HepG2 (cell line): ENCODE results near the gene SH2D6. TPM values are rescaled to one million over a fixed set of nuclear protein-coding genes. Genes with fewer than 3 reads are reported as not detected.

Experiments
- CREB1 ChIP-seq, 2 experiments: fragments of 450-650 bp in 1 of 2; IDR thresholded peaks; 2 replicates each; pipeline ENCODE4 v1.6.1; 2016 to 2017; ENCODE audit warnings: control low read depth in 1 of 2, mild to moderate bottlenecking in 1 of 2, missing compliant biosample characterization in 1 of 2, missing genetic modification characterization in 1 of 2
- EEA1 ChIP-seq: sonication (generic); formaldehyde crosslinking; IDR thresholded peaks from 2 replicates; pipeline ENCODE4 v1.5.1; 2020; ENCODE audit warnings: mild to moderate bottlenecking, missing genetic modification reagents, borderline replicate concordance
- EHMT2 ChIP-seq: fragments of 200-600 bp; sonication (generic); IDR thresholded peaks from 2 replicates; pipeline ENCODE4 v1.7.0; 2017; ENCODE audit warnings: antibody characterized with exemption, low read depth, low read length, borderline replicate concordance
- FOXO1 ChIP-seq: sonication (generic); formaldehyde crosslinking; IDR thresholded peaks from 2 replicates; pipeline ENCODE4 v1.4.0; 2020; ENCODE audit warnings: missing genetic modification reagents
- GLI4 ChIP-seq: sonication (generic); formaldehyde crosslinking; IDR thresholded peaks from 2 replicates; pipeline ENCODE4 v1.5.1; 2020; ENCODE audit warnings: missing genetic modification reagents, mild to moderate bottlenecking, moderate library complexity, borderline replicate concordance
- HMG20A ChIP-seq: IDR thresholded peaks from 2 replicates; pipeline ENCODE4 v1.6.1; 2016; ENCODE audit warnings: borderline replicate concordance
- ISL2 ChIP-seq: sonication (generic); formaldehyde crosslinking; IDR thresholded peaks from 2 replicates; pipeline ENCODE4 v1.5.0; 2020; ENCODE audit warnings: missing genetic modification reagents
- KDM5A ChIP-seq: fragments of 200-600 bp; sonication (generic); IDR thresholded peaks from 2 replicates; pipeline ENCODE4 v1.7.0; 2018; ENCODE audit warnings: antibody characterized with exemption, mild to moderate bottlenecking, low read length, borderline replicate concordance
- KLF12 ChIP-seq: sonication (generic); formaldehyde crosslinking; IDR thresholded peaks from 2 replicates; pipeline ENCODE4 v1.4.0; 2020; ENCODE audit warnings: missing genetic modification reagents, borderline replicate concordance
- MATR3 ChIP-seq: sonication (generic); formaldehyde crosslinking; IDR thresholded peaks from 2 replicates; pipeline ENCODE4 v1.4.0; 2020; ENCODE audit warnings: missing genetic modification reagents
- MEIS2 ChIP-seq: sonication (generic); formaldehyde crosslinking; IDR thresholded peaks from 2 replicates; pipeline ENCODE4 v1.9.0; 2021; ENCODE audit warnings: mild to moderate bottlenecking, missing genetic modification reagents
- MIER2 ChIP-seq: IDR thresholded peaks from 2 replicates; pipeline ENCODE4 v1.6.1; 2016; ENCODE audit warnings: missing biosample characterization, missing genetic modification reagents
- MTERF4 ChIP-seq: sonication (generic); formaldehyde crosslinking; IDR thresholded peaks from 2 replicates; pipeline ENCODE4 v1.8.0; 2023; ENCODE audit warnings: mild to moderate bottlenecking, missing genetic modification reagents
- PCBP1 ChIP-seq: fragments of 200-400 bp; formaldehyde crosslinking; IDR thresholded peaks from 2 replicates; pipeline ENCODE4 v1.6.1; 2017; ENCODE audit warnings: mild to moderate bottlenecking, low read depth, low read length, borderline replicate concordance
- PHF8 ChIP-seq: sonication (generic); formaldehyde crosslinking; IDR thresholded peaks from 2 replicates; pipeline ENCODE4 v1.5.0; 2020; ENCODE audit warnings: missing genetic modification reagents
- POLR2A ChIP-seq, 2 experiments: IDR thresholded peaks; 2 replicates each; pipeline ENCODE4 v1.6.1; 2011; ENCODE audit warnings: low read depth in 2 of 2, low read length in 2 of 2, mild to moderate bottlenecking in 1 of 2, moderate library complexity in 1 of 2; ENCODE audit not compliant: insufficient read depth in 1 of 2
- POLR2AphosphoS5 ChIP-seq: IDR thresholded peaks from 2 replicates; pipeline ENCODE4 v1.6.1; 2012; ENCODE audit warnings: low read depth, low read length
- SNAI1 ChIP-seq: sonication (generic); formaldehyde crosslinking; IDR thresholded peaks from 2 replicates; pipeline ENCODE4 v1.5.0; 2020; ENCODE audit warnings: mild to moderate bottlenecking, missing genetic modification reagents, borderline replicate concordance
- TAF15 ChIP-seq: fragments of 200-400 bp; formaldehyde crosslinking; IDR thresholded peaks from one replicate; pipeline ENCODE4 v1.6.1; 2018; ENCODE audit warnings: mild to moderate bottlenecking, low read depth, low read length; ENCODE audit not compliant: poor library complexity, severe bottlenecking
- TOE1 ChIP-seq: sonication (generic); formaldehyde crosslinking; IDR thresholded peaks from 2 replicates; pipeline ENCODE4 v1.4.0; 2020; ENCODE audit warnings: mild to moderate bottlenecking, missing genetic modification reagents
- YEATS4 ChIP-seq: sonication (generic); formaldehyde crosslinking; IDR thresholded peaks from 2 replicates; pipeline ENCODE4 v1.4.0; 2020; ENCODE audit warnings: missing genetic modification reagents, borderline replicate concordance
- YY1 ChIP-seq: IDR thresholded peaks from 2 replicates; pipeline ENCODE4 v1.6.1; 2011; ENCODE audit warnings: low read length, low read depth, moderate library complexity, mild to moderate bottlenecking; ENCODE audit not compliant: insufficient read depth, insufficient replicate concordance
- ZBTB8A ChIP-seq: sonication (generic); formaldehyde crosslinking; IDR thresholded peaks from 2 replicates; pipeline ENCODE4 v1.4.0; 2020; ENCODE audit warnings: mild to moderate bottlenecking, low read depth, missing genetic modification reagents, borderline replicate concordance
- ZMAT3 ChIP-seq: sonication (generic); formaldehyde crosslinking; conservative IDR thresholded peaks from 2 replicates; pipeline ENCODE4 v1.7.0; 2021; ENCODE audit warnings: missing genetic modification reagents
- ZNF143 ChIP-seq: sonication (generic); formaldehyde crosslinking; IDR thresholded peaks from 2 replicates; pipeline ENCODE4 v1.4.0; 2020; ENCODE audit warnings: missing genetic modification reagents
- ZNF180 ChIP-seq: sonication (generic); formaldehyde crosslinking; IDR thresholded peaks from 2 replicates; pipeline ENCODE4 v1.4.0; 2020; ENCODE audit warnings: low read depth, missing genetic modification reagents, borderline replicate concordance
- ZNF501 ChIP-seq: sonication (generic); formaldehyde crosslinking; IDR thresholded peaks from 2 replicates; pipeline ENCODE4 v1.5.1; 2020; ENCODE audit warnings: mild to moderate bottlenecking, moderate library complexity, missing genetic modification reagents
- ZNF709 ChIP-seq: sonication (generic); formaldehyde crosslinking; IDR thresholded peaks from 2 replicates; pipeline ENCODE4 v1.5.0; 2020; ENCODE audit warnings: mild to moderate bottlenecking, missing genetic modification reagents
- ZNF737 ChIP-seq: sonication (generic); formaldehyde crosslinking; IDR thresholded peaks from 2 replicates; pipeline ENCODE4 v1.5.0; 2020; ENCODE audit warnings: missing genetic modification reagents, mild to moderate bottlenecking, borderline replicate concordance
- ZNF781 ChIP-seq: sonication (generic); formaldehyde crosslinking; IDR thresholded peaks from 2 replicates; pipeline ENCODE4 v1.5.1; 2020; ENCODE audit warnings: borderline replicate concordance, mild to moderate bottlenecking, missing genetic modification reagents; ENCODE audit errors: not compliant biosample characterization
- ZNF883 ChIP-seq: sonication (generic); formaldehyde crosslinking; IDR thresholded peaks from 2 replicates; pipeline ENCODE4 v1.5.1; 2020; ENCODE audit warnings: mild to moderate bottlenecking, missing genetic modification reagents; ENCODE audit errors: not compliant biosample characterization
- ZNF891 ChIP-seq: sonication (generic); formaldehyde crosslinking; IDR thresholded peaks from 2 replicates; pipeline ENCODE4 v1.5.0; 2020; ENCODE audit warnings: mild to moderate bottlenecking, missing genetic modification reagents
- ZSCAN31 ChIP-seq: sonication (generic); formaldehyde crosslinking; IDR thresholded peaks from 2 replicates; pipeline ENCODE4 v1.5.0; 2020; ENCODE audit warnings: low read depth, mild to moderate bottlenecking, missing genetic modification reagents
- polyA plus RNA-seq, 8 experiments: library from polyadenylated mRNA; depleted of rRNA in 3 of 8; stranded (reverse) in 7 of 8; unstranded in 1 of 8; fragments of >200 nt; fragmentation: Illumina TruSeq in 4 of 8; extraction: Trizol in 4 of 8; gene quantifications; 2 replicates each; pipeline versions ENCODE4 v1.2.1 to v1.2.3, GENCODE V29; 2011 to 2016; ENCODE audit warnings: low read depth in 4 of 8, missing spikeins in 1 of 8, mixed read lengths in 1 of 8; ENCODE audit not compliant: insufficient read depth in 1 of 8
- total RNA-seq, 5 experiments: library from RNA; depleted of rRNA; stranded (reverse); fragments of >200 nt; fragmentation: Illumina TruSeq; extraction: Trizol; gene quantifications; 2 replicates each; pipeline ENCODE4 v1.2.3, GENCODE V29; 2016; ENCODE audit warnings: low read depth in 1 of 5

The SH2D6 gene
- total and polyA plus RNA-seq, 2 of the 13 experiments (the other 11 are each of a cell fraction or from before 2014, with no cell fraction given): 0.11 to 0.26 TPM

GRCh38 chr2:85419009-85419675, 628 bp downstream of the SH2D6 start (continued):
- TF ChIP-seq EEA1 (CRISPR knock-in tag) (no peak), SNAI1 (CRISPR knock-in tag) (0 out of 2 replicates have a peak, but pooled peaks have one; percentile 14), MTERF4 (no peak), ZNF737 (CRISPR knock-in tag) (0 out of 2 replicates have a peak, but pooled peaks have one; percentile 12), ZNF781 (CRISPR knock-in tag) (no peak), MATR3 (CRISPR knock-in tag) (no peak), KLF12 (CRISPR knock-in tag) (no peak), YEATS4 (CRISPR knock-in tag) (no peak), EHMT2 (no peak), FOXO1 (CRISPR knock-in tag) (no peak; the same call in 1 of the 2 replicates), POLR2A (IDR thresholded peaks at IDR 0.05; ENCODE audit: insufficient read depth in 1 of 2, low read depth in 2 of 2, low read length in 2 of 2) (peak; percentile 40 to 50; a peak in 3 of 4 replicates), YY1 (no peak), HMG20A (CRISPR knock-in tag) (no peak), POLR2AphosphoS5 (peak; percentile 16; the same call in 1 of the 2 replicates), MIER2 (CRISPR knock-in tag) (no peak), ZSCAN31 (CRISPR knock-in tag) (no peak), PHF8 (CRISPR knock-in tag) (no peak), CREB1 (IDR thresholded peaks at IDR 0.05) (no peak), CREB1 (CRISPR knock-in tag; IDR thresholded peaks at IDR 0.05) (no peak; the same call in 1 of the 2 replicates), ZNF501 (no peak), ZNF143 (CRISPR knock-in tag) (no peak), ZNF709 (CRISPR knock-in tag) (no peak), ZNF883 (CRISPR knock-in tag) (no peak), ZBTB8A (0 out of 2 replicates have a peak, but pooled peaks have one; percentile 12), KDM5A (no peak; the same call in 1 of the 2 replicates), ISL2 (CRISPR knock-in tag) (no peak), TAF15 (no peak), ZNF891 (CRISPR knock-in tag) (peak; percentile 82), GLI4 (no peak), PCBP1 (no peak), MEIS2 (CRISPR knock-in tag) (no peak), TOE1 (CRISPR knock-in tag) (no peak), ZMAT3 (CRISPR knock-in tag) (no peak; the same call in 1 of the 2 replicates), ZNF180 (CRISPR knock-in tag) (no peak)
